PC-3 (cell line): Measurements from ENCODE around the gene ASPN.

Experiments used
- CTCF ChIP-seq: fragments of 300-600 bp; sonication (generic); conservative IDR thresholded peaks from 2 replicates; pipeline ENCODE4 v1.5.1; 2017; ENCODE audit warnings: antibody characterized with exemption, low read depth, mild to moderate bottlenecking, low read length
- EZH2phosphoT487 ChIP-seq: fragments of 300-600 bp; sonication (generic); IDR thresholded peaks from 2 replicates; pipeline ENCODE4 v1.6.1; 2018; ENCODE audit warnings: mild to moderate bottlenecking, antibody characterized with exemption, low read length, borderline replicate concordance

GRCh38 chr9:92507496-92507895 is 25.2 kb upstream of the ASPN start:
- TF ChIP-seq CTCF (no peak), EZH2phosphoT487 (no peak)
